HepG2 (cell line): ENCODE measurements around the gene NPB. TPM values are rescaled to one million over a fixed set of nuclear protein-coding genes. Genes with fewer than 3 reads are reported as not detected.
A peak's percentile ranks its signal among the peaks of the same experiment; 100 is the strongest.

Experiments used
- AGO2 ChIP-seq: fragments of 200-400 bp; formaldehyde crosslinking; optimal IDR thresholded peaks from 2 replicates; pipeline ENCODE3; 2017; ENCODE audit warnings: mild to moderate bottlenecking, low read depth, low read length, moderate library complexity
- AKNA ChIP-seq: sonication (generic); formaldehyde crosslinking; IDR thresholded peaks from 2 replicates; pipeline ENCODE4 v1.4.0; 2020; ENCODE audit warnings: missing genetic modification reagents, borderline replicate concordance
- CBX5 ChIP-seq: sonication (generic); formaldehyde crosslinking; IDR thresholded peaks from 2 replicates; pipeline ENCODE4 v1.4.0; 2020; ENCODE audit warnings: missing genetic modification reagents, borderline replicate concordance
- CENPX ChIP-seq: sonication (generic); formaldehyde crosslinking; IDR thresholded peaks from 2 replicates; pipeline ENCODE4 v1.9.0; 2021; ENCODE audit warnings: mild to moderate bottlenecking, missing genetic modification reagents, moderate library complexity
- DDIT3 ChIP-seq: sonication (generic); formaldehyde crosslinking; IDR thresholded peaks from 2 replicates; pipeline ENCODE4 v1.4.0; 2020; ENCODE audit warnings: mild to moderate bottlenecking, missing genetic modification reagents
- MIER2 ChIP-seq: IDR thresholded peaks from 2 replicates; pipeline ENCODE4 v1.6.1; 2016; ENCODE audit warnings: missing biosample characterization, missing genetic modification reagents
- MXD4 ChIP-seq: IDR thresholded peaks from 2 replicates; pipeline ENCODE4 v1.6.1; 2016; ENCODE audit warnings: mild to moderate bottlenecking, missing biosample characterization, missing genetic modification reagents
- NR0B2 ChIP-seq: sonication (generic); formaldehyde crosslinking; IDR thresholded peaks from 2 replicates; pipeline ENCODE4 v1.4.0; 2020; ENCODE audit warnings: mild to moderate bottlenecking, missing genetic modification reagents
- RFXAP ChIP-seq: sonication (generic); formaldehyde crosslinking; IDR thresholded peaks from 2 replicates; pipeline ENCODE4 v1.4.0; 2020; ENCODE audit warnings: missing genetic modification reagents, borderline replicate concordance
- SALL2 ChIP-seq: sonication (generic); formaldehyde crosslinking; IDR thresholded peaks from 2 replicates; pipeline ENCODE4 v1.8.1; 2023; ENCODE audit warnings: mild to moderate bottlenecking, missing genetic modification reagents, inconsistent platforms
- SOX5 ChIP-seq: IDR thresholded peaks from 2 replicates; pipeline ENCODE4 v1.6.1; 2016; ENCODE audit warnings: borderline replicate concordance
- SRSF1 ChIP-seq: fragments of 200-400 bp; formaldehyde crosslinking; optimal IDR thresholded peaks from 2 replicates; pipeline ENCODE3; 2017; ENCODE audit warnings: mild to moderate bottlenecking, low read depth, low read length, moderate library complexity
- ZFYVE20 ChIP-seq: sonication (generic); formaldehyde crosslinking; IDR thresholded peaks from 2 replicates; pipeline ENCODE4 v1.8.0; 2023; ENCODE audit warnings: low read depth, mild to moderate bottlenecking, moderate library complexity, missing genetic modification reagents, borderline replicate concordance
- ZNF333 ChIP-seq: sonication (generic); formaldehyde crosslinking; IDR thresholded peaks from 2 replicates; pipeline ENCODE4 v1.4.0; 2020; ENCODE audit warnings: mild to moderate bottlenecking, missing genetic modification reagents, borderline replicate concordance
- ZNF431 ChIP-seq: sonication (generic); formaldehyde crosslinking; IDR thresholded peaks from 2 replicates; pipeline ENCODE4 v1.9.0; 2022; ENCODE audit warnings: missing genetic modification reagents, low read depth, mild to moderate bottlenecking, borderline replicate concordance
- ZNF496 ChIP-seq: sonication (generic); formaldehyde crosslinking; IDR thresholded peaks from 2 replicates; pipeline ENCODE4 v1.8.1; 2023; ENCODE audit warnings: mild to moderate bottlenecking, moderate library complexity, missing genetic modification reagents; ENCODE audit not compliant: insufficient replicate concordance
- ZNF546 ChIP-seq: sonication (generic); formaldehyde crosslinking; conservative IDR thresholded peaks from 2 replicates; pipeline ENCODE4 v1.8.1; 2023; ENCODE audit warnings: mild to moderate bottlenecking, missing genetic modification reagents
- ZNF563 ChIP-seq: sonication (generic); formaldehyde crosslinking; IDR thresholded peaks from 2 replicates; pipeline ENCODE4 v1.8.0; 2022; ENCODE audit warnings: mild to moderate bottlenecking, moderate library complexity, missing genetic modification reagents
- ZNF569 ChIP-seq: sonication (generic); formaldehyde crosslinking; IDR thresholded peaks from 2 replicates; pipeline ENCODE4 v1.5.0; 2020; ENCODE audit warnings: mild to moderate bottlenecking, missing genetic modification reagents, moderate library complexity, borderline replicate concordance
- ZNF709 ChIP-seq: sonication (generic); formaldehyde crosslinking; IDR thresholded peaks from 2 replicates; pipeline ENCODE4 v1.5.0; 2020; ENCODE audit warnings: mild to moderate bottlenecking, missing genetic modification reagents
- ZNF891 ChIP-seq: sonication (generic); formaldehyde crosslinking; IDR thresholded peaks from 2 replicates; pipeline ENCODE4 v1.5.0; 2020; ENCODE audit warnings: mild to moderate bottlenecking, missing genetic modification reagents
- polyA plus RNA-seq, 8 experiments: library from polyadenylated mRNA; depleted of rRNA in 3 of 8; stranded (reverse) in 7 of 8; unstranded in 1 of 8; fragments of >200 nt; fragmentation: Illumina TruSeq in 4 of 8; extraction: Trizol in 4 of 8; gene quantifications; 2 replicates each; pipeline versions ENCODE4 v1.2.1 to v1.2.3, GENCODE V29; 2011 to 2016; ENCODE audit warnings: low read depth in 4 of 8, missing spikeins in 1 of 8, mixed read lengths in 1 of 8; ENCODE audit not compliant: insufficient read depth in 1 of 8
- total RNA-seq, 5 experiments: library from RNA; depleted of rRNA; stranded (reverse); fragments of >200 nt; fragmentation: Illumina TruSeq; extraction: Trizol; gene quantifications; 2 replicates each; pipeline ENCODE4 v1.2.3, GENCODE V29; 2016; ENCODE audit warnings: low read depth in 1 of 5

Gene NPB
- total and polyA plus RNA-seq, 2 of the 13 experiments (the other 11 are each of a cell fraction or from before 2014, with no cell fraction given) = 0.11 to 0.93 TPM

- TF ChIP-seq AKNA = no peak
- no peak; the same call in 1 of the 2 replicates for TF ChIP-seq RFXAP (CRISPR knock-in tag)
- TF ChIP-seq ZNF546 = no peak
- TF ChIP-seq SALL2 (CRISPR knock-in tag) = no peak
- no peak; the same call in 1 of the 2 replicates for TF ChIP-seq MXD4 (CRISPR knock-in tag)
- TF ChIP-seq ZNF431 (CRISPR knock-in tag) = peak; percentile 54; the same call in 1 of the 2 replicates
- peak; percentile 23; the same call in 1 of the 2 replicates for TF ChIP-seq SOX5 (CRISPR knock-in tag)
- peak; percentile 98 for TF ChIP-seq AGO2
- no peak for TF ChIP-seq ZNF891
- TF ChIP-seq ZNF333 = no peak
- TF ChIP-seq CENPX (CRISPR knock-in tag) = no peak
- 0 out of 2 replicates have a peak, but pooled peaks have one; percentile 36 for TF ChIP-seq ZNF709
- TF ChIP-seq MIER2 (CRISPR knock-in tag) = no peak
- TF ChIP-seq CBX5 = no peak
- no peak for TF ChIP-seq ZNF569
- TF ChIP-seq NR0B2 (CRISPR knock-in tag) = peak; percentile 31; the same call in 1 of the 2 replicates
- no peak for TF ChIP-seq DDIT3 (CRISPR knock-in tag)
- peak; percentile 56; the same call in 1 of the 2 replicates for TF ChIP-seq ZNF563 (CRISPR knock-in tag)
- no peak for TF ChIP-seq SRSF1
- TF ChIP-seq ZFYVE20 (CRISPR knock-in tag) = 0 out of 2 replicates have a peak, but pooled peaks have one; percentile 73
- TF ChIP-seq ZNF496 (CRISPR knock-in tag) = no peak
These were observed 15.7 kb downstream of the NPB start, which contains the start of gene SIRT7 (continued) for GRCh38 chr17:81917565-81918332.
